Measurements from ENCODE around the gene ALG10.
"Not testable (repeated sequence)": the region's sequence is repeated elsewhere in the genome, so short reads cannot be mapped to it uniquely, and the experiment has no call there.

The ALG10 gene

GRCh38 chr12:34022079-34022830 lies at the start of gene ALG10:
TSS of gene ALG10 (plus strand) at chr12:34022496. CDS start at chr12:34022600, 104 bp downstream.
- DNase-seq (ENCODE audit: low spot score) = peak; percentile 98
- H3K4me3 ChIP-seq = peak within 1 kb of the TSS; percentile 83
- peak within 1 kb of the TSS; percentile 83 for H3K27ac ChIP-seq
- peak; percentile 47 for TF ChIP-seq CTCF (IDR thresholded peaks at IDR 0.05)

GRCh38 chr12:33972884-33973283 lies 49.4 kb upstream of the ALG10 start:
- H3K4me3 ChIP-seq; DNase-seq (ENCODE audit: low spot score); H3K27ac ChIP-seq: not testable (repeated sequence)

- Histone ChIP-seq H3K4me3 (no peak overlapping the region), H3K27ac (no peak overlapping the region)
- DNase-seq (ENCODE audit: low spot score) = no peak
- TF ChIP-seq CTCF (IDR thresholded peaks at IDR 0.05) = no peak
These were observed 44.4 kb upstream of the ALG10 start for GRCh38 chr12:33977887-33978286.

- DNase-seq (ENCODE audit: low spot score) = no peak
- Histone ChIP-seq H3K4me3 (no peak overlapping the region), H3K27ac (no peak overlapping the region)
- no peak for TF ChIP-seq CTCF (IDR thresholded peaks at IDR 0.05)
These were observed 34.0 kb upstream of the ALG10 start for GRCh38 chr12:33988197-33988805.

- no peak for DNase-seq (ENCODE audit: low spot score)
- Histone ChIP-seq H3K4me3 (no peak overlapping the region), H3K27ac (no peak overlapping the region)
- no peak for TF ChIP-seq CTCF (IDR thresholded peaks at IDR 0.05)
These were observed 33.4 kb upstream of the ALG10 start for GRCh38 chr12:33988913-33989312.

GRCh38 chr12:33994857-33995808 lies 27.2 kb upstream of the ALG10 start:
- H3K4me3 ChIP-seq = no peak overlapping the region
- DNase-seq (ENCODE audit: low spot score) = no peak
- H3K27ac ChIP-seq = no peak overlapping the region
- TF ChIP-seq CTCF (IDR thresholded peaks at IDR 0.05) = no peak

- DNase-seq (ENCODE audit: low spot score); H3K27ac ChIP-seq; H3K4me3 ChIP-seq: not testable (repeated sequence)
These were observed 13.5 kb upstream of the ALG10 start for GRCh38 chr12:34008835-34009234.
